IMR-90 (cell line): ENCODE data around the gene PIK3R3. TPM values are rescaled to one million over a fixed set of nuclear protein-coding genes. Genes with fewer than 3 reads are reported as not detected.
A peak's percentile ranks its signal among the peaks of the same experiment; 100 is the strongest.

Experiments
- ATAC-seq: fragments of 200-7000 bp; cut with Tn5 transposase; 2 replicates; pipeline ENCODE4 v1.9.1; 2020; ENCODE audit warnings: low read depth, mild to moderate bottlenecking, moderate library complexity
- BruUV-seq: library from RNA; stranded (reverse); fragments of 400-500 nt; replicated peaks from 2 replicates; lab custom pipeline; 2021; lab: Mats Ljungman, UMichigan
- CTCF ChIA-PET: fragments of 300-600 bp; formaldehyde crosslinking; extraction: SDS; loops from one replicate; lab custom pipeline; 2021; ENCODE audit warnings: antibody characterized with exemption; lab: Yijun Ruan, JAX
- POLR2A ChIA-PET: fragments of 300-600 bp; sonication (Branson Sonifier 250); formaldehyde crosslinking; loops from one replicate; lab custom pipeline; 2022; ENCODE audit warnings: antibody characterized with exemption; ENCODE audit not compliant: unreplicated experiment; lab: Charles Lee
- DNase-seq: peaks from one replicate; pipeline ENCODE4 v3.0.0; 2013
- H2AFZ ChIP-seq: replicated peaks from 2 replicates; pipeline ENCODE3; 2013; ENCODE audit warnings: low read length, mild to moderate bottlenecking; ENCODE audit not compliant: poor library complexity
- H2AK5ac ChIP-seq: 2 replicates; pipeline ENCODE4 v1.6.1; 2013; ENCODE audit warnings: low read depth, low read length, inconsistent platforms
- H2AK9ac ChIP-seq: replicated peaks from 2 replicates; pipeline ENCODE3; 2013; ENCODE audit warnings: mild to moderate bottlenecking, low read depth, low read length, moderate library complexity; ENCODE audit not compliant: poor library complexity
- H2BK120ac ChIP-seq: 2 replicates; pipeline ENCODE4 v1.6.1; 2013; ENCODE audit warnings: low read depth, low read length, inconsistent platforms
- H2BK15ac ChIP-seq: 3 replicates; pipeline ENCODE4 v1.6.1; 2013; ENCODE audit warnings: low read depth, low read length, inconsistent platforms
- H2BK20ac ChIP-seq: 2 replicates; pipeline ENCODE4 v1.6.1; 2013; ENCODE audit warnings: low read depth, mild to moderate bottlenecking, inconsistent platforms, low read length, moderate library complexity
- H2BK5ac ChIP-seq: 2 replicates; pipeline ENCODE4 v1.6.1; 2013; ENCODE audit warnings: mild to moderate bottlenecking, low read depth, low read length, inconsistent platforms; ENCODE audit not compliant: poor library complexity, severe bottlenecking
- H3K14ac ChIP-seq: replicated peaks from 2 replicates; pipeline ENCODE4 v1.6.1; 2013; ENCODE audit warnings: low read depth, low read length, inconsistent platforms
- H3K18ac ChIP-seq: 2 replicates; pipeline ENCODE4 v1.6.1; 2013; ENCODE audit warnings: low read depth, low read length, control low read depth
- H3K23ac ChIP-seq: 2 replicates; pipeline ENCODE4 v1.6.1; 2013; ENCODE audit warnings: low read depth, low read length, inconsistent platforms
- H3K27ac ChIP-seq: 2 replicates; pipeline ENCODE4 v1.5.1; 2013; ENCODE audit warnings: mild to moderate bottlenecking, control low read depth, low read length; ENCODE audit not compliant: insufficient read depth
- H3K27me3 ChIP-seq: 2 replicates; pipeline ENCODE4 v1.6.1; 2013; ENCODE audit warnings: low read length; ENCODE audit not compliant: control insufficient read depth, insufficient read depth
- H3K36me3 ChIP-seq: 2 replicates; pipeline ENCODE4 v1.6.1; 2013; ENCODE audit warnings: low read length, mixed read lengths; ENCODE audit not compliant: control insufficient read depth, insufficient read depth
- H3K4ac ChIP-seq: 2 replicates; pipeline ENCODE4 v1.6.1; 2013; ENCODE audit warnings: low read depth, low read length, inconsistent platforms
- H3K4me1 ChIP-seq: 2 replicates; pipeline ENCODE4 v1.6.1; 2013; ENCODE audit warnings: low read length, mixed read lengths; ENCODE audit not compliant: control insufficient read depth, insufficient read depth
- H3K4me2 ChIP-seq: 2 replicates; pipeline ENCODE4 v1.6.1; 2013; ENCODE audit warnings: low read depth, mild to moderate bottlenecking, control low read depth, low read length, moderate library complexity
- H3K4me3 ChIP-seq: 2 replicates; pipeline ENCODE4 v1.5.1; 2013; ENCODE audit warnings: low read depth, mild to moderate bottlenecking, control low read depth, low read length, moderate library complexity; ENCODE audit not compliant: insufficient read depth
- H3K56ac ChIP-seq: 2 replicates; pipeline ENCODE4 v1.6.1; 2013; ENCODE audit warnings: low read length, inconsistent platforms; ENCODE audit not compliant: insufficient read depth; ENCODE audit errors: extremely low read depth
- H3K79me1 ChIP-seq, 2 experiments: 2 replicates each; pipeline ENCODE4 v1.6.1; 2013; ENCODE audit warnings: low read length in 2 of 2, inconsistent platforms in 1 of 2, low read depth in 1 of 2
- H3K9ac ChIP-seq: 2 replicates; pipeline ENCODE4 v1.6.1; 2013; ENCODE audit warnings: low read depth, low read length, control low read depth
- H3K9me1 ChIP-seq: 2 replicates; pipeline ENCODE4 v1.6.1; 2013; ENCODE audit warnings: low read length, inconsistent platforms; ENCODE audit not compliant: insufficient read depth
- H3K9me3 ChIP-seq: 2 replicates; pipeline ENCODE4 v1.6.1; 2013; ENCODE audit warnings: low read length; ENCODE audit not compliant: control insufficient read depth, insufficient read depth
- H4K20me1 ChIP-seq: 2 replicates; pipeline ENCODE4 v1.6.1; 2013; ENCODE audit warnings: low read length, inconsistent platforms; ENCODE audit not compliant: insufficient read depth
- H4K5ac ChIP-seq: 2 replicates; pipeline ENCODE4 v1.6.1; 2013; ENCODE audit warnings: mild to moderate bottlenecking, low read depth, low read length, control low read depth
- H4K8ac ChIP-seq, 2 experiments: 2 replicates each; pipeline ENCODE4 v1.6.1; 2013; ENCODE audit warnings: low read depth in 2 of 2, low read length in 2 of 2, control low read depth in 1 of 2, inconsistent platforms in 1 of 2
- H4K91ac ChIP-seq: 2 replicates; pipeline ENCODE4 v1.6.1; 2013; ENCODE audit warnings: low read depth, low read length, inconsistent platforms; ENCODE audit not compliant: insufficient read depth
- BHLHE40 ChIP-seq: fragments of 150-350 bp; IDR thresholded peaks from 2 replicates; pipeline ENCODE4 v1.6.1; 2016; ENCODE audit warnings: mild to moderate bottlenecking, low read depth, low read length
- CEBPB ChIP-seq: IDR thresholded peaks from 2 replicates; pipeline ENCODE4 v1.6.1; 2012; ENCODE audit warnings: low read depth, low read length, improper control_type of control experiment
- FOS ChIP-seq: fragments of 150-350 bp; IDR thresholded peaks from 2 replicates; pipeline ENCODE4 v1.6.1; 2016; ENCODE audit warnings: low read depth, low read length
- MAFK ChIP-seq: IDR thresholded peaks from 2 replicates; pipeline ENCODE4 v1.6.1; 2012; ENCODE audit warnings: low read depth, low read length, improper control_type of control experiment
- MAZ ChIP-seq: IDR thresholded peaks from 2 replicates; pipeline ENCODE4 v1.6.1; 2012; ENCODE audit warnings: low read depth, mild to moderate bottlenecking, low read length, improper control_type of control experiment, moderate library complexity, borderline replicate concordance
- MXI1 ChIP-seq: IDR thresholded peaks from 2 replicates; pipeline ENCODE4 v1.6.1; 2012; ENCODE audit warnings: low read depth, mild to moderate bottlenecking, low read length, moderate library complexity, borderline replicate concordance
- NFE2L2 ChIP-seq: fragments of 150-350 bp; IDR thresholded peaks from 2 replicates; pipeline ENCODE4 v1.6.1; 2016; ENCODE audit warnings: low read depth, mild to moderate bottlenecking, low read length
- POLR2A ChIP-seq: IDR thresholded peaks from 2 replicates; pipeline ENCODE4 v1.6.1; 2012; ENCODE audit warnings: mild to moderate bottlenecking, low read depth, low read length
- RCOR1 ChIP-seq: IDR thresholded peaks from 2 replicates; pipeline ENCODE4 v1.6.1; 2012; ENCODE audit warnings: mild to moderate bottlenecking, low read length, improper control_type of control experiment; ENCODE audit not compliant: insufficient replicate concordance
- RFX5 ChIP-seq: IDR thresholded peaks from 2 replicates; pipeline ENCODE4 v1.8.0; 2012; ENCODE audit warnings: low read depth, mild to moderate bottlenecking, low read length, moderate library complexity
- WGBS, 2 experiments: methylation state at CpG; one replicate each; pipeline versions ENCODE4 v1.1.5 to v1.1.7; 2013; ENCODE audit warnings: missing lambda C conversion rate in 2 of 2; ENCODE audit not compliant: insufficient read length in 1 of 2; ENCODE audit errors: extremely low coverage in 2 of 2; 5-methylcytosine and 5-hydroxymethylcytosine counted together
- dilution Hi-C: fragments of 300-500 bp; cut with HindIII; formaldehyde crosslinking; loops from one replicate; pipeline ENCODE4 v1.14.3; 2018; ENCODE audit warnings: low sequenced_read_pairs; ENCODE audit not compliant: unreplicated experiment
- in situ Hi-C: fragments of 300-500 bp; cut with MboI; formaldehyde crosslinking; loops from 3 replicates; pipeline ENCODE4 v1.14.3; 2019; ENCODE audit warnings: low sequenced_read_pairs, inconsistent platforms, mixed read lengths
- intact Hi-C: fragments of 100-400 bp; cut with micrococcal nuclease; formaldehyde crosslinking; loops from 2 replicates; pipeline ENCODE4 v1.10.0; 2022
- polyA plus RNA-seq, 3 experiments: library from polyadenylated mRNA; depleted of rRNA; stranded (reverse); fragments of >200 nt; gene quantifications; 2 replicates each; pipeline ENCODE4 v1.2.3, GENCODE V29; 2012; ENCODE audit warnings: low replicate concordance in 1 of 3
- total RNA-seq: library from RNA; depleted of rRNA; stranded (reverse); fragments of >200 nt; gene quantifications from 2 replicates; pipeline ENCODE4 v1.2.3, GENCODE V29; 2012
- TF ChIP-seq, protein P1 (sequence below): conservative IDR thresholded peaks from 2 replicates; pipeline ENCODE4 v1.5.1; 2012; ENCODE audit warnings: mild to moderate bottlenecking, low read depth, low read length, improper control_type of control experiment
- TF ChIP-seq, protein P2 (sequence below): fragments of 150-350 bp; IDR thresholded peaks from 2 replicates; pipeline ENCODE4 v1.6.1; 2017; ENCODE audit warnings: mild to moderate bottlenecking, antibody characterized with exemption, low read length, low read depth

The PIK3R3 gene
- total and polyA plus RNA-seq, 2 of the 4 experiments (the other 2 are of a cell fraction), result 5.3 to 9.9 TPM

DNA sequence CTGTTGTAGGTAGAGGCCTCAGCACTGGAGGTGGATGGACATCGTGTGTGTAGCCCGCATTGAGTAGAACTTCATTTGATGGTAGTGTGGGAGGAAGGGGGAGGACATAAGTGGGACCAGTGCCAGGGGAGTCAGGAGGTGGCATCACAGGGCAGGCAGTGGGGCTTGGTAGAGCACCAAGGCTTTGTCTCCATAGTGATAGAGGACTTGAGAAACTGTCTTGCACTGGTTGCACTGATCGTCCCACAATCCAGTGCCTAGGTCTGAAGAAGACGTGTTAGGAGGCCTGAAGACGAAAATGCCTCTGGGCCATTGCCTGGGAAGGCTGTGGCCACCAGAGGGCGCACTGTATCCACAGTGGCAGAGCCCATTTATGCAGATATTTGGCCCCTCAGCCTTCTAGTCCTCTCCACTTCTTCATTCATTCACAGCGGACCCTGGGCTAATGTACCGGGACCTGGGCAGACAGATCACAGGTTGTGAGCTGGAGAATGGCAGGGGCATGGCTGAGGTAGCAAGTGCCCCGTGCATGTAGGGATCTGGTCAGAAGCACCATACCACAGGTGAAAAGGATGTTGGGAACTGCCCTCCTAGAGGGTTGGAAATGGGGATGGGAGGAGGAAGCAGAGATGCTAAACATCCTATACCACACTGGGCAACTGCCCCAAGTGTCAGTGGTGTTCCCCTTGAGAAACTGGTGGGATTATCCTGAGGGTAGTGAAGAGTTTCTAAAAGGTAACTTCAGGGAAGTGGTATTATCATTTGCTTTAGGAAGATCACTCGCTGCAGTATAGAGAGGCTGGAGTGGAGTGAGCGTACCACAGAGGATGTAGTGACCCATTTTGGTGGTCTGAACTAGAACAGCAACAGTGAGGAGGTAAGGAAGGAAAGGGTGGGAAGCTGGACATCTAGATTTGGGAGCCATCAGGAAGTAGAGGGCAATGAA lies 95.3 kb downstream of the PIK3R3 start:
- no peak overlapping the region for H3K4me2 ChIP-seq
- in situ Hi-C loops, result loop anchor here (5.0 kb wide), 1 partner anchor 140 kb away; the partner anchor contains the start of genes P3R3URF and TSPAN1
- peak; percentile 78 for ATAC-seq
- no peak for TF ChIP-seq MAFK
- TF ChIP-seq FOS, result no peak
- TF ChIP-seq RFX5, result no peak
- no peak for TF ChIP-seq BHLHE40
- TF ChIP-seq CEBPB, result no peak
- TF ChIP-seq MXI1, result no peak
- TF ChIP-seq, protein P1, sequence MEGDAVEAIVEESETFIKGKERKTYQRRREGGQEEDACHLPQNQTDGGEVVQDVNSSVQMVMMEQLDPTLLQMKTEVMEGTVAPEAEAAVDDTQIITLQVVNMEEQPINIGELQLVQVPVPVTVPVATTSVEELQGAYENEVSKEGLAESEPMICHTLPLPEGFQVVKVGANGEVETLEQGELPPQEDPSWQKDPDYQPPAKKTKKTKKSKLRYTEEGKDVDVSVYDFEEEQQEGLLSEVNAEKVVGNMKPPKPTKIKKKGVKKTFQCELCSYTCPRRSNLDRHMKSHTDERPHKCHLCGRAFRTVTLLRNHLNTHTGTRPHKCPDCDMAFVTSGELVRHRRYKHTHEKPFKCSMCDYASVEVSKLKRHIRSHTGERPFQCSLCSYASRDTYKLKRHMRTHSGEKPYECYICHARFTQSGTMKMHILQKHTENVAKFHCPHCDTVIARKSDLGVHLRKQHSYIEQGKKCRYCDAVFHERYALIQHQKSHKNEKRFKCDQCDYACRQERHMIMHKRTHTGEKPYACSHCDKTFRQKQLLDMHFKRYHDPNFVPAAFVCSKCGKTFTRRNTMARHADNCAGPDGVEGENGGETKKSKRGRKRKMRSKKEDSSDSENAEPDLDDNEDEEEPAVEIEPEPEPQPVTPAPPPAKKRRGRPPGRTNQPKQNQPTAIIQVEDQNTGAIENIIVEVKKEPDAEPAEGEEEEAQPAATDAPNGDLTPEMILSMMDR, result peak; percentile 98
- TF ChIP-seq POLR2A, result no peak
- TF ChIP-seq, protein P2, sequence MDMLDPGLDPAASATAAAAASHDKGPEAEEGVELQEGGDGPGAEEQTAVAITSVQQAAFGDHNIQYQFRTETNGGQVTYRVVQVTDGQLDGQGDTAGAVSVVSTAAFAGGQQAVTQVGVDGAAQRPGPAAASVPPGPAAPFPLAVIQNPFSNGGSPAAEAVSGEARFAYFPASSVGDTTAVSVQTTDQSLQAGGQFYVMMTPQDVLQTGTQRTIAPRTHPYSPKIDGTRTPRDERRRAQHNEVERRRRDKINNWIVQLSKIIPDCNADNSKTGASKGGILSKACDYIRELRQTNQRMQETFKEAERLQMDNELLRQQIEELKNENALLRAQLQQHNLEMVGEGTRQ, result no peak
- TF ChIP-seq RCOR1, result no peak
- no peak for TF ChIP-seq NFE2L2
- TF ChIP-seq MAZ, result peak; percentile 51; the same call in 1 of the 2 replicates

More for the DNA sequence above, 95.3 kb downstream of the PIK3R3 start:
- H3K23ac ChIP-seq, result peak overlapping the region; percentile 16
- BruUV-seq, result no TSS peak
- intact Hi-C loops (loop anchor here (1.0 to 2.0 kb wide), 4 partner anchors 95 to 312 kb away; partner anchors contain the start of gene PIK3R3), dilution Hi-C loops (loop anchor here (25.0 kb wide), 1 partner anchor 150 kb away; the partner anchor contains the start of genes P3R3URF, POMGNT1 and TSPAN1)
- no peak overlapping the region for H3K27ac ChIP-seq
- H2AFZ ChIP-seq, result peak overlapping the region; percentile 46
- peak; percentile 77 for DNase-seq
- H2BK120ac ChIP-seq, result no peak overlapping the region
- no peak overlapping the region; the same call in 1 of the 2 replicates for H4K91ac ChIP-seq
- no peak overlapping the region for H3K56ac ChIP-seq
- peak overlapping the region; percentile 34 for H2AK9ac ChIP-seq
- H2BK5ac ChIP-seq, result no peak overlapping the region
- H3K18ac ChIP-seq, result no peak overlapping the region
- peak overlapping the region; percentile 59 for H2AK5ac ChIP-seq
- peaks cover 14% of the 10 kb centered on the region for H3K36me3 ChIP-seq
- ChIA-PET POLR2A (no interaction called here), CTCF (interaction anchor here (0.7 to 1.2 kb wide), 3 partner anchors 13 to 185 kb away, joined by 3 to 4 read pairs (median 3); no protein-coding TSS in a partner anchor)
- peaks cover 0 to 5% of the 10 kb centered on the region in 2 experiments; a peak in 1 of 4 replicates for H3K79me1 ChIP-seq
- peak overlapping the region; percentile 21; the same call in 1 of the 2 replicates for H3K4ac ChIP-seq
- no peak overlapping the region for H3K9ac ChIP-seq
- H3K14ac ChIP-seq, result no peak overlapping the region
- no peak overlapping the region for H2BK15ac ChIP-seq
- H2BK20ac ChIP-seq, result no peak overlapping the region
- no peak overlapping the region for H4K5ac ChIP-seq
- peaks cover 6% of the 10 kb centered on the region; the same call in 1 of the 2 replicates for H3K4me1 ChIP-seq
- H3K27me3 ChIP-seq, result no peaks in the 10 kb centered on the region
- H3K9me1 ChIP-seq, result peaks cover 14% of the 10 kb centered on the region
- no peak overlapping the region for H3K4me3 ChIP-seq
- H3K9me3 ChIP-seq, result no peaks in the 10 kb centered on the region
- H4K20me1 ChIP-seq, result 0 out of 2 replicates have a peak, but pooled peaks cover 6% of the 10 kb centered on the region
- 74% methylated on average over 5 of the region's 11 CpGs; no CpG with 5 or more reads in 1 of the 2 experiments for WGBS, 2 experiments
- H4K8ac ChIP-seq, result peak overlapping the region in 1 of 2 experiments; percentile 6; a peak in 1 of 4 replicates
